ENCODE measurements around the gene RAB3GAP2.
"Not testable (repeated sequence)": the region's sequence is repeated elsewhere in the genome, so short reads cannot be mapped to it uniquely, and the experiment has no call there.

The RAB3GAP2 gene

GRCh38 chr1:220239966-220240365, 32.3 kb downstream of the RAB3GAP2 start:
- no peak for DNase-seq (ENCODE audit: low spot score)

GRCh38 chr1:220239213-220239612, 33.0 kb downstream of the RAB3GAP2 start:
- no peak for DNase-seq (ENCODE audit: low spot score)

DNA sequence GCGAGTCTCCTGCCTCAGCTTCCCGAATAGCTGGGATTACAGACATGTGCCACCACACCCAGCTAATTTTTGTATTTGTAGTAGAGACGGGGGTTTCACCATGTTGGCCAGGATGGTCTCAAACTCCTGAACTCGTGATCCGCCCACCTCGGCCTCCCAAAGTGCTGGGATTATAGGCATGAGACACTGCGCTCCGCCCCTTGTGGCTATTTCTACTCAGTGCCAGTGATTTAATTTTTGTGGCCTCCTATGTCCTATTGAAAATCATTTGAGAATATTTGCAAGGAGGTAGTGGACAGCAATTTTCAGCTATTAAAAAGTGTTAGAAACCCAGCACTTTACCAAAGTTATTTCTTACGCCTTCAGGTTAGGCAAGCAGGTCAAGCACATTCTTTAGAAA, 36.0 kb downstream of the RAB3GAP2 start:
- DNase-seq (ENCODE audit: low spot score), result not testable (repeated sequence)

- no peak for DNase-seq (ENCODE audit: low spot score)
These were observed 36.8 kb downstream of the RAB3GAP2 start for GRCh38 chr1:220235462-220235861.

GRCh38 chr1:220233927-220234326, 38.3 kb downstream of the RAB3GAP2 start:
- no peak for DNase-seq (ENCODE audit: low spot score)

- no peak for DNase-seq (ENCODE audit: low spot score)
These were observed 42.5 kb downstream of the RAB3GAP2 start for GRCh38 chr1:220229771-220230170.

- DNase-seq (ENCODE audit: low spot score), result no peak
These were observed 44.9 kb downstream of the RAB3GAP2 start for GRCh38 chr1:220227393-220227792.

- DNase-seq (ENCODE audit: low spot score), result no peak
These were observed 45.5 kb downstream of the RAB3GAP2 start for GRCh38 chr1:220226752-220227151.

GRCh38 chr1:220225957-220226356, 46.3 kb downstream of the RAB3GAP2 start:
- DNase-seq (ENCODE audit: low spot score), result no peak

GRCh38 chr1:220224611-220225124, 47.6 kb downstream of the RAB3GAP2 start:
- DNase-seq (ENCODE audit: low spot score), result no peak

GRCh38 chr1:220224033-220224432, 48.2 kb downstream of the RAB3GAP2 start:
- DNase-seq (ENCODE audit: low spot score), result no peak

DNA sequence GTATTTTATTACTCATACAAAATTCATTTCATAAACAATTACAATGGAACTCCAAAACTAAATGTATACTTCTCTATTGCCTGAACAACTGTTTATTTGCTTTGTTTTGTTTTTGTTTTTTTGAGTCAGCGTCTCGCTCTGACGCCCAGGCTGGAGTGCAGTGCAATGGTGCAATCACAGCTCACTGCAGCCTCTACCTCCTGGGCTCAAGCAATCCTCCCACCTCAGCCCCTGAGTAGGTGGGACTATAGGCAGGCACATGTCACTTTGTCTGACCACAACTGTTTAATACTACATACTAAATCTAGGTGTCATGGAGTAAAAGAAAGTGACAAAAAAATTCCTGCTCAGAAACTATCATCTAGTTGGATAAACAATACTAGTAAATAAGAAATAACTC, 49.3 kb downstream of the RAB3GAP2 start:
- DNase-seq (ENCODE audit: low spot score), result no peak

GRCh38 chr1:220221670-220222069, 50.6 kb downstream of the RAB3GAP2 start:
- DNase-seq (ENCODE audit: low spot score), result no peak

DNA sequence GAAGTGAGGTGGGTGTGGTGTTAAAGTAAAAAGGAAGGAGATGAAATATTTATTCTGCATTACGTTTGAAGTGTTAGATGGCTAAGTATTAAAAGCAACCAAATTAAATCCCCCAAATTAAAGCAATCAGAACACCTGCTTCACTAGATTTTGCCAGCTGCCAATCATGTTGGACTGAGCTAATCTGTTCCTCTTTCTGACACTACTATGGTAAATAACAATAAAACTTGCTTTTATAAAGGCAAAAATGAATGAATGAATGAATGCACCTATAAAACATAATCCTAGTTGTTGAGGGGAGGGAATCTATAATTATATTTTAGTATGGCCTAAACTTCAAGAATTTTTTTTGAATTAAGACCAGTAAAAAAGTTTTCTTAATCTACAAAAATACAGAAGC, 51.0 kb downstream of the RAB3GAP2 start:
- no peak for DNase-seq (ENCODE audit: low spot score)

DNA sequence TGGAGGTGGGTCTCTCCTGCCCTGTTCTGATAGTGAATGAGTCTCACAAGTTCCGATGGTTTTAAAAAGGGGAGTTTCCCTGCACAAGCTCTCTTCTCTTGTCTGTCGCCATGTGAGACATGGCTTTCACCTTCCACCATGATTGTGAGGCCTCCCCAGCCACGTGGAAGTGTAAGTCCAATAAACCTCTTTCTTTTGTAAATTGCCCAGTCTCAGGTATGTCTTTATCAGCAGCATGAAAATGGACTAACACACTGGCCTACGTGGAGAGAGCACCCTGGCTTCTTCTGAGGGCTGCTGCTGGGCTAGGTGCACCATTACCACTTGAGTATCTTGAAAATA, 51.6 kb downstream of the RAB3GAP2 start:
- DNase-seq (ENCODE audit: low spot score), result not testable (repeated sequence)

- DNase-seq (ENCODE audit: low spot score), result no peak
These were observed 52.2 kb downstream of the RAB3GAP2 start for GRCh38 chr1:220219865-220220698.

GRCh38 chr1:220219136-220219442, 53.2 kb downstream of the RAB3GAP2 start:
- DNase-seq (ENCODE audit: low spot score), result no peak

DNA sequence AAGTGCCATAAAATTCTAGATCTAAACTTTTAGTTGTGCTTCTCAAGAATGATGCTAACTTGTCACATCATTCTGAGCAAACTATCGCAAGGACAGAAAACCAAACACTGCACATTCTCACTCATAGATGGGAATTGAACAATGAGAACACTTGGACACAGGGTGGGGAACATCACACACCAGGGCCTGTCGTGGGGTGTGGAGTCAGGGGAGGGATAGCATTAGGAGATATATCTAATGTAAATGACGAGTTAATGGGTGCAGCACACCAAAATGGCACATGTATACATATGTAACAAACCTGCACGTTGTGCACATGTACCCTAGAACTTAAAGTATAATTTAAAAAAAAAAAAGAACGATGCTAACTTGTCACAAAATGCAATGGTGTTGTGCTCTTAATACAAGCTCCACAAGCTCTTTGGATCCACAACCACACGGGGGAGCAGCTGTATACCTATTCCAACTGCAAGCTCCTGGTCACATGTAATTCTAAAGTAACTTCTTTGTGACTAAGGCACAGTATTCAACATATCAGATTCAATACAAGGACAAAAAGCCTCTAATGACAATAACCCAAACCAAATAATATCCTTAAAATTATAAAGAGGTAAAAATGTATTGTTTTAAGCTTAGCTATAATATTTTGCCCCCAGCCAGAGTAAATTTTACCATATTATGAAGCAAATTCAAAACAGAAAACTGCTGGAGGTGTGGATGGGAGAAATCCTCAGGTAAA, 53.7 kb downstream of the RAB3GAP2 start:
- DNase-seq (ENCODE audit: low spot score), result peak; percentile 18

GRCh38 chr1:220217383-220217988, 54.8 kb downstream of the RAB3GAP2 start:
- DNase-seq (ENCODE audit: low spot score), result no peak

GRCh38 chr1:220213382-220213983, 58.8 kb downstream of the RAB3GAP2 start:
- DNase-seq (ENCODE audit: low spot score), result no peak

DNA sequence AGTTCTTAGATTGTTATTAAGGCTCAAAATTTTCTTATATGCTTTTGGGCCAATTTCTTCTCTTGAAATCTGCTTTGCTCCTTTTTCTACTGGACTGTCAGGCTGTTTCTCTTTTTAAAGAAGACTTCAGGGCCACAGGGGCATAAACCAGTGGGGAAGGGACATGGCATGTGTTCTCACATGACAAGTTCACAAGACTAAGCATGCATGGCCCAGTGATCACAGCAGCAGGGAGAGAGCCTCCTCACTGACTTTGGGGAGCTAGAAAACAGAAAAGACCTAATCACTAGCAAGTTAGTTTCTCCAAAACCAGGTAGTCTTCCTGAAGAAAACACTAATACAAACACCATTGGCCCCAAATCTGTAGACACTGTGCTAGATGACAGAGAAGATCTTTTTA, 64.8 kb downstream of the RAB3GAP2 start:
- DNase-seq (ENCODE audit: low spot score), result no peak

DNA sequence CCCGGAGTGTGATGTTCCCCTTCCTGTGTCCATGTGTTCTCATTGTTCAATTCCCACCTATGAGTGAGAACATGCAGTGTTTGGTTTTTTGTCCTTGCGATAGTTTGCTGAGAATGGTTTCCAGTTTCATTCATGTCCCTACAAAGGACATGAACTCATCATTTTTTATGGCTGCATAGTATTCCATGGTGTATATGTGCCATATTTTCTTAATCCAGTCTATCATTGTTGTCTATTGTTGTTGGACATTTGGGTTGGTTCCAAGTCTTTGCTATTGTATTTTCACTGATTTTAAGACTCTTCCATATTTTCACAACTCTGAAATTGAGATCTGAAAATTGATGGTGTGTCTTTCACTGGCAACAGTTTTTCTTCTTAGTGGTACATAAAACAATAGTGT, 67.5 kb downstream of the RAB3GAP2 start:
- DNase-seq (ENCODE audit: low spot score), result not testable (repeated sequence)

- no peak for DNase-seq (ENCODE audit: low spot score)
These were observed 68.4 kb downstream of the RAB3GAP2 start for GRCh38 chr1:220203816-220204215.

Measured in CD4-positive, alpha-beta T cell treated with Interleukin-15 for 4 hours (primary cell).